Measurements from ENCODE around the gene DNPEP. TPM values are rescaled to one million over a fixed set of nuclear protein-coding genes. Genes with fewer than 3 reads are reported as not detected.

DNPEP gene
- total RNA-seq, 4 donors from 2014 or later, result 90.8 to 180 (median 177) TPM

GRCh38 chr2:219434468-219434717 is 46.7 kb upstream of the DNPEP start:
- no peak for DNase-seq
- Histone ChIP-seq H3K4me1 (peaks cover 0 to 16% (median 5%) of the 10 kb centered on the region in 4 donors), H3K9me3 (no peaks in the 10 kb centered on the region), H3K4me3 (peak overlapping the region in 1 of 4 donors; percentile 32), H3K27me3 (peaks cover 0 to 12% of the 10 kb centered on the region in 2 donors), H3K36me3 (no peaks in the 10 kb centered on the region), H3K27ac (peak overlapping the region in 2 of 4 donors; percentile 43 to 84)
- TF ChIP-seq POLR2A (IDR thresholded peaks at IDR 0.05), result no peak
- TF ChIP-seq, protein P1, sequence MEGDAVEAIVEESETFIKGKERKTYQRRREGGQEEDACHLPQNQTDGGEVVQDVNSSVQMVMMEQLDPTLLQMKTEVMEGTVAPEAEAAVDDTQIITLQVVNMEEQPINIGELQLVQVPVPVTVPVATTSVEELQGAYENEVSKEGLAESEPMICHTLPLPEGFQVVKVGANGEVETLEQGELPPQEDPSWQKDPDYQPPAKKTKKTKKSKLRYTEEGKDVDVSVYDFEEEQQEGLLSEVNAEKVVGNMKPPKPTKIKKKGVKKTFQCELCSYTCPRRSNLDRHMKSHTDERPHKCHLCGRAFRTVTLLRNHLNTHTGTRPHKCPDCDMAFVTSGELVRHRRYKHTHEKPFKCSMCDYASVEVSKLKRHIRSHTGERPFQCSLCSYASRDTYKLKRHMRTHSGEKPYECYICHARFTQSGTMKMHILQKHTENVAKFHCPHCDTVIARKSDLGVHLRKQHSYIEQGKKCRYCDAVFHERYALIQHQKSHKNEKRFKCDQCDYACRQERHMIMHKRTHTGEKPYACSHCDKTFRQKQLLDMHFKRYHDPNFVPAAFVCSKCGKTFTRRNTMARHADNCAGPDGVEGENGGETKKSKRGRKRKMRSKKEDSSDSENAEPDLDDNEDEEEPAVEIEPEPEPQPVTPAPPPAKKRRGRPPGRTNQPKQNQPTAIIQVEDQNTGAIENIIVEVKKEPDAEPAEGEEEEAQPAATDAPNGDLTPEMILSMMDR (IDR thresholded peaks at IDR 0.05), result no peak

DNA sequence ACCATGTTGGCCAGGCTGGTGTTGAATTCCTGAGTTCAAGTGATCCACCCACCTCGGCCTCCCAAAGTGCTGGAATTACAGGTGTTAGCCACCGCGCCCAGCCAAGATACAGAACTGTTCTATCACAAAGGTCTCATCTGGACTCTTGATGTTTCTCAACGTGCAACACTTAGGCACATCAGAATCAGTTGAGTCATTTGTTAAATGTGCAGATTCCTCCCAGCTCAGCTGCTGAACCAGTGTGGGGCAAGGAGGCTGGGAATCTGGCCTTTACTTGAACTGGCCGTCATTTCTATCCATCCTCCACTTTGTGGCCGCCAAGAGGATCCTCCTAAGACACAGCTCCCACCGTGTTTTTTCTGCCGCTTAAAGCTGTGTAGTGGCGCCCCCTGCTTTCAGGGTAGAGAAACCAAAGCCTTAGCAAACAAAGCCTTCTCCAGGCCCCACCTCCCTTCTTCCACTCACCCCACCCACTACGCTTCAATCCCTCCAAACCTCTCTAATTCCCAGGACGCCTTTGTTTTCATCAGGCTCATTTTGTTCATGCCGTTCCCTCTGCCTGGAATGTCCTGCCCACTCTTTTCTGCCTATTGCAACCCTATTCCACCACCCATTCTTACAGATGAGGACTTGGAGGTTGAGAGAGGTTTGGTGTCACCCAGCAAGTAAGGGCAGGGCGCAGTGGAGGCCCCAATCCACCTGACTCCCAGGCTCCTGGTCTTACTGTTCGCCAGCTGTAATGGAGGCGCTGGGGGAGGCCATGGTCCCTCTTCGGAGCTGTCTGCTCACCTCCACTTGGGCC is 46.2 kb upstream of the DNPEP start:
- Histone ChIP-seq H3K4me1 (peaks cover 0 to 16% (median 5%) of the 10 kb centered on the region in 4 donors), H3K27me3 (peaks cover 0 to 12% of the 10 kb centered on the region in 2 donors), H3K9me3 (no peaks in the 10 kb centered on the region), H3K36me3 (no peaks in the 10 kb centered on the region), H3K27ac (peak overlapping the region in 2 of 4 donors; percentile 43 to 84), H3K4me3 (peak overlapping the region in 1 of 4 donors; percentile 32)
- TF ChIP-seq, protein P1 (IDR thresholded peaks at IDR 0.05), result peak in 2 of 6 experiments; percentile 24 to 38
- TF ChIP-seq POLR2A (IDR thresholded peaks at IDR 0.05), result no peak
- DNase-seq, result no peak

DNA sequence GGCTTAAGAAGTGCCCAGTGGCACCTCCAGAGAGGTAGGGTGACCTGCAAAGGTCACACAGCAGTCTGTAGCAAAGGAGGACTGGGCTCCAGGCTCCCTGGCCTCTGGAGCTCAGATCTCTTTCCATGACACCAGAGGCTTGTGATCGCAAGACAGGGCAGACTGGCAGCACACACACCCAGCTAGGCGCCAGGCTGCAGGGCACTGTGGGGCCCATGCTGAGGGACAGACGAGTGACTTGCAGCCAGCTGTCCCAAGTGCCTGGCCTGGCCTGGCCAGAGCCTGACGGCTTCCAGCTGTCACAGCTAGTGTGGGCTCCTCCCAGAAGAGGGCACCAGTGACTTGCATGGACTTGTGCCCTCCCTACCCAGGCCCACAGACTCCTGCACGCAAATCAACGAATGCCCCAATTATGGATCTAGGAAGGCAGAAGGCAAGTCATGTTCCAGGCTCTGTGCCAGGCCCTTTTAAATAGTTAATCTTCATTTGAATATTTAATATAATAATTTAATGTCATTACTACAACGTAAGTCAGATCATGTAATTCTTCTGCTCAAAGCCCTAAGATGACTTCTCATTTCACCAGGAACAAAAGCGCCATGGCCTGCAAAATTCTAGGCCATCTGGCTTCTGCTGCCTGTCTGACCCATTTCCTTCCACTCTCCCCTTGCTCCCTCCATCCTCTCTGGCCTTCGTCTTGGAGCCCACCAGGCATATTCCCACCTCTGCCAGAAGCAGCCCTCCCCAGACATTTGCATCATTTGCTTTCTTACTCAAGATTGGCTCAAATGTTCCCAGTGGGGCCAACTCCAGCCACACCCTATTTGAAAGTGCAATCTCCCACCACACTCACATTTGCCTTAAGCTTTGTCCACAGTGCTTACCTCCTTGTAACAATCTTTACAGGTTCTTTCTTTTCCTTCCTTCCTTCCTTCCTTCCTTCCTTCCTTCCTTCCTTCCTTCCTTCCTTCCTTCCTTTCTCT is 43.2 kb upstream of the DNPEP start:
- H3K27ac ChIP-seq, result peak overlapping the region in 1 of 4 donors; percentile 19
- H3K4me1 ChIP-seq, result peaks cover 0 to 14% (median 5%) of the 10 kb centered on the region in 4 donors
- no peaks in the 10 kb centered on the region for H3K9me3 ChIP-seq
- peaks cover 0 to 12% of the 10 kb centered on the region in 2 donors for H3K27me3 ChIP-seq
- TF ChIP-seq POLR2A (IDR thresholded peaks at IDR 0.05), result no peak
- TF ChIP-seq, protein P1 (IDR thresholded peaks at IDR 0.05), result peak in 2 of 6 experiments; percentile 3 to 16
- H3K36me3 ChIP-seq, result no peaks in the 10 kb centered on the region
- no peak for DNase-seq
- H3K4me3 ChIP-seq, result no peak overlapping the region

DNA sequence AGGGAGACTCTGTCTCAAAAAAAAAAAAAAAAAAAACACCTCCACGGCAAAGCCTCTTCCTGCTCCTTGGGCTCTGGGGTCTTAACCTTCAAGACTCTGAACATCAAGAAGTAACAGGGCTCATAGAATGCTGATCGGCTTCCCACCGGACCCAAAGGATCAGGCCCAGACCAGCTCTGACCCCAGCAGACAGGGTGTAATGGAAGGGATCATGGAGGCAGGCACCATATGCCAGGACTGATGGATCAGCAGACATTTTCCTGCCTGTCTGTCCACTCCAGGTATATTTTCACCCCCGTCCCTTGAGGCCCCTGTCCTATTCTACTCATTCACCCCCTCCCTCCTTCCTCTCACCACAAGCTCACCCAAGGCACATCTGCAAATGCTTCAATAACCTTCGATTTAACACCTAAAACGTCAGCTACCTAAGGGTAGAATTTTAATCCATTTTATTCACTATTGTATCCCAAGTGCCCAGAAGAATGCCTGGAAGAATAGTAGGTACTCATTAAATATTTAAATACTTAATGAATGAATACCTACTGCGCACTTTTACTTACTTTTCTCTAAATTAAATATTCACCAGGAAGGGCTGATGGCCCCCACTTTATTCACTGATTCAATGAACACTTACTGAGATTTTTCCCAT is 42.4 kb upstream of the DNPEP start:
- TF ChIP-seq, protein P1 (IDR thresholded peaks at IDR 0.05), result no peak
- TF ChIP-seq POLR2A (IDR thresholded peaks at IDR 0.05), result no peak
- Histone ChIP-seq H3K4me3 (no peak overlapping the region), H3K36me3 (no peaks in the 10 kb centered on the region), H3K9me3 (no peaks in the 10 kb centered on the region), H3K27ac (peak overlapping the region in 1 of 4 donors; percentile 19), H3K4me1 (peaks cover 0 to 6% (median 2%) of the 10 kb centered on the region in 4 donors), H3K27me3 (peaks cover 0 to 6% of the 10 kb centered on the region in 2 donors)
- no peak for DNase-seq

- no peaks in the 10 kb centered on the region for H3K36me3 ChIP-seq
- DNase-seq, result no peak
- no peak for TF ChIP-seq POLR2A (IDR thresholded peaks at IDR 0.05)
- TF ChIP-seq, protein P1 (IDR thresholded peaks at IDR 0.05), result no peak
- peak overlapping the region in 1 of 4 donors; percentile 44 for H3K27ac ChIP-seq
- H3K4me3 ChIP-seq, result no peak overlapping the region
- H3K4me1 ChIP-seq, result no peaks in the 10 kb centered on the region
- no peaks in the 10 kb centered on the region for H3K27me3 ChIP-seq
- H3K9me3 ChIP-seq, result no peaks in the 10 kb centered on the region
Observed at GRCh38 chr2:219428469-219428868, 40.8 kb upstream of the DNPEP start.
